HG02981 (cell line): ENCODE results near the gene PRPF6.

ENCODE experiments used
- ATAC-seq: cut with Tn5 transposase; IDR thresholded peaks from one replicate; pipeline ENCODE4 v1.9.1; 2021; ENCODE audit warnings: mild to moderate bottlenecking, moderate library complexity; ENCODE audit not compliant: unreplicated experiment

PRPF6 gene

GRCh38 chr20:63980806-63981728, at the start of gene PRPF6:
PRPF6 (plus strand) TSS chr20:63981132; CDS start chr20:63981246, 114 bp downstream.
- peak; percentile 58 for ATAC-seq

- ATAC-seq, result no peak
Measured at GRCh38 chr20:63931735-63932134, 49.2 kb upstream of the PRPF6 start.

- no peak for ATAC-seq
Measured at GRCh38 chr20:63932606-63933160, 48.2 kb upstream of the PRPF6 start.

- no peak for ATAC-seq
Measured at GRCh38 chr20:63933646-63934045, 47.3 kb upstream of the PRPF6 start.

GRCh38 chr20:63934271-63935068, 46.5 kb upstream of the PRPF6 start:
- no peak for ATAC-seq

- ATAC-seq, result no peak
Measured at GRCh38 chr20:63935447-63935846, 45.5 kb upstream of the PRPF6 start.

DNA sequence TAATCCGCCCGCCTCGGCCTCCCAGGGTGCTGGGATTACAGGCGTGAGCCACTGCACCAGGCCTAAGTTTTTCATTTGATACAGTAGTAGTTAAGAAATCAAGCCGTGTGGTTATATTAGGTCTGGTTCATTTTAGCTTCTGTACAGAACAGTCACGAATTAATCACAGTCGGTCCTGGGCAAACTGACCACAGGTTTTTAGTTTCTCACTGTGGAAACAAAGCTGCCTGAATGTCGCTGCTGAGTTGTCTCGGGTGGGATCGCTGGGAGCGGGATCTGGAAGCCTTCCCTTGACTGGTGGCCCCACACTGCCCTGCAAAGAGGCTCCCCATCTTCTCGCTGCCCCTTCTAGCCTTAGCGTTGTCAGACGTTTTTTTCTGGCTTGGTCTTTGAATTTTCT, 43.3 kb upstream of the PRPF6 start:
- no peak for ATAC-seq

- no peak for ATAC-seq
Measured at GRCh38 chr20:63939061-63939935, 41.6 kb upstream of the PRPF6 start.

GRCh38 chr20:63940071-63940471, 40.9 kb upstream of the PRPF6 start:
- ATAC-seq, result no peak

DNA sequence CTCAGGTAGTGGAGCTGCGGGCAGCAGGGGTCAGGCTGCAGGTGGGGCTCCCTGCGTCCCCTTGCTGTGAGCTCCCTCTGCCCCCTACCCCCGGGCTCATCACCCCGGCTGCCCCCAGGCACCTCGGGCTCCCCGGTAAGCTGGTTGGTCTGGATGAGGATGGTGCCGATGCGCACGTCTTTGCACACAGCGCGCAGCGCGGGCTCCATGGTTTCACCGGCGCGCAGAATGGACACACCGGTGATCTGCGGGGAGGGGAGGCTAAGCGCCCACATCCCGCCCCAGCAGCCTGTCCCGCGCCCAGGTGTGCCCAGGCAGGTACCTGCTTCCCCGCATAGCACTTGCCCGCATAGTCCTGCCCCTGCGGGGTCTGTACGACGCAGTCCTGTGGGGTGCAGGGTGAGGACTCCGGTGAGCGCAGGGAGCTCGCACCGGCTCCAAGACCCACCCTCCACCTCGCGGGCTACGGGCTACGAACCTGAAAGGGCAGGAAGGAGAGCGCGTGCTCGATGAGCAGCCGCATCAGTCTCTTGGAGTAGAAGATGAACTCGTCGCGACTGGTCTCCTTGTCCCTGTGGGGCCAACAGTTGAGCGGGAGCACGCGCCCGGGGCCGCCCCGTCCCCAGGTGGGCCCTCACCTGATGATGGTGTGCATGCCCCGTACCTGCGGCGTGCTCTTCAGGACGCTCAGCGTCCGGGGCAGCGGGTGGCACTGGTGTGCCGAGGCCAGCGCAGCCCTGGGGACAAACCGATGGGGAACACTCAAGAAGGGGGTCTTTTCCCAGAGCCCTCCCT, 40.3 kb upstream of the PRPF6 start:
- no peak for ATAC-seq

- ATAC-seq, result no peak
Measured at GRCh38 chr20:63941282-63942081, 39.5 kb upstream of the PRPF6 start.

DNA sequence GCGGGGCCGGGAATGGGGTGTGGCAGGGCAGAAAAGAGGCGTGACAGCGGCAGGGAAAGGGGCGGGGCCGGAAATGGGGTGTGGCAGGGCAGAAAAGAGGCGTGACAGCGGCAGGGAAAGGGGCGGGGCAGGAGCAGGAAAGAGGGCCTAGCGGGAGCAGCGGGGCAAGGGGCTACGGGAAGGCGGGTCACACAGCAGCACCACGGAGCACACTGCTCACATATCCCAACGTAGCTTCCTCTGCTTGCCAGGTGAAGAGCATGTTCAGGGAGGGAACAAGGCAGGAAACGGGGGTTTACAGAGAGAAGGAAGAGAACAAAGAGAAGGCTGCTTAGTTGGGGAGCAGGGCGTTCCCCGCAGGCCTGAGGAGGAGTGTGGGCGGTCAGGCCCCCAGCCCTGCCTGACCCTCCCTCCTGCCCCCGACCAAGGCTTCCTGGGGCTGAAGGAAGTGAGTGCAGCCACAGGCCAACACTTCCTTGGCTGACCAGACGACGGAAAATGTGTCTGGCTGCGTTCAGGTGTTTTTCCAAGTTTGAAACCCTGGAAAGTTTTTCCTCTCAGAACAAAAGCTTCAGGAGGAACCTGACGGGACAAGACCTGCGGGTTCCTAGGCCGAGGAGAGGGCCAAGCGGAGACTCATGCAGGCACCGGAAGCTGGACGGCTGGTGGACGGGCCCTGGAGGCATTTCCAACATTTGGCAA, 38.5 kb upstream of the PRPF6 start:
- no peak for ATAC-seq

DNA sequence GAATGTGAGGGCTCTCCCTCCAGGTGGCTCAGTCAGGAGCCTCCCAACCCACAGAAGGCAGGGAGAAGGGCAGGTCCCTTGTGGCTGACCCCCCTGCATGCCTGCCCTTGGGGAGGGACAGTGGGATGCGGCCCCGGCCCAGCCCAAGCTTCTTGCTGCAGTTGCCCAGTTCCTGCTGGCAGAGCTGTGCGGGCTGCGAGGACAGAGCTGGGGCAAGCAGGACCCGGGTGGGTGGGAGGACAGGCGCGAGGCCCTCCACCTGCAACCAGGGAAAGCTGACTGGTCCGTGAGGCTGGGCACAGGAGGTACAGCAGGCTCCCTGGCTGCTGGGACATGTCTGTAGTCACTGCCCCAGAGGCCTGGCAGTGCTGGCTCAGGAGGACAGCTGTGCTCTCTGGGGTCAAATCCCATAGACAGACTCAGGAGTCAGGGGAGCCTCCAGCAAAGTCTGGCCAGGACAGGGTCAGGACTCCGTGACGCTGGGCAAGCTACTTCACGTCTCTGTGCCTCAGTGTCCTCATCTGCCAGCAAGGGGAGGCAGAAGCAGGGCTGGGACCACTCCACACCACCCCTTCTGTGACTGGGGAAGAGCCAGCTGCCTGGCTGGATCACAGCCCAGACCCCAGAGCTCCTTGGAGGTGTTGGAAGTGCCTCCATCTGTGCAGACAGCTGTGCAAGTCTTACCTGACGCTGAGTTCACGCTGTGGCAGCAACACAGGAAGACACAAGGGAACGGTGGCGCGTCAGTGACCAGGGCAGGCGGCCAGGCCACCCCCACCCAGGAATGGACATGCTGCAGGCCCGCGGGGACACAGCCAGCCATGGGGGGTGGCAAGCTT, 37.7 kb upstream of the PRPF6 start:
- ATAC-seq, result no peak

DNA sequence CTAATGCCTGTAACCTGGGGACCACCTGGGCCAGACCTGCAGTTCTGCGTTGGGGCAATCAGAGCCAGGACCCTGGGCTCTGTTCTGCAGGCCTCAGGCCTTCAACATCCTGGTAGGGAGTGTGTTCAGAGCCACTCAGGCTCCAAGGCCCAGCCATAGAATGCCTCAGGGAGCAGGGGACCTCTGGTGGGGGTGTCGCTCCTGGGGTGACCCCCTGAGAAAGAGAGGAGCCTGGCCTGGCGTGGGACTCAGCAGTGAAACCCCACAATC, 37.2 kb upstream of the PRPF6 start:
- no peak for ATAC-seq

DNA sequence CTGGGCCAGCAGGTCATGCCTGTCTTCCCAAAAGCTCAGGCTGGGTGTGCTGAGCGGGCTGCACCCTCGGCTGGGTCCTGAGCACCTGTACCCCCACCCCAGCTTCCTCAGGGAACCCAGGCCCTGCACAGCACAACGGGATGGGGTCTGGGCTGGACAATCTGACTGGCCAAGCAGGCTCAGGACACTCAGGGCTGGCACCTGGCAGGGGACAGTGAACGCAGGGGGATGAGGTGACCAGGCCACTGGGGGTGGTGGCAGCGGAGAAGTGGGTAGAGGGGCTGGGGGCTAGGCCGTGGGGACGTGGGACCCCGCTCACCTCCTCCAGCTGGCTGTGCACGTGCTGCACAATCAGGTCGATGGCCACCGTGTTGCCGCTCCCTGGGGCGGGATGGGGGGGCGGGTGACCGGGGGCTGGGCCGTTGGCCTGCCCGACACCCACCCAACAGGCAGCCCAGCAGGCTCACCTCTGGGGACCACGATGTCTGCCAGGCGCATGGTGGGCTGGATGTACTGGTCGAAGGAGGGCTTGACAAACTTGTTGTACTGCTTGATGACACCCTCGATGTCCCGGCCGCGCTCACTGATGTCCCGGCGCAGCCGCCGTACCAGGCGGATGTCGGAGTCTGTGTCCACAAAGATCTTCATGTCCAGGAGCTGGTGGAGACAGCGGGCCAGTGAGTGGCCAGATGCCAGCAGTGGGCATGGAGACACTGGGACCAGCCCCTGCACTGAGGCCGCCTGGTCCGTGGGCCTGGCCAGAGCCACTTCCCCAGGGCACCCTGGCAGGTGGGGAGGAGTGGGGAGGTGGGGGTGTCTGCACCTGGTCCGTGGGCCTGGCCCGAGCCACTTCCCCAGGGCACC, 36.6 kb upstream of the PRPF6 start:
- no peak for ATAC-seq

DNA sequence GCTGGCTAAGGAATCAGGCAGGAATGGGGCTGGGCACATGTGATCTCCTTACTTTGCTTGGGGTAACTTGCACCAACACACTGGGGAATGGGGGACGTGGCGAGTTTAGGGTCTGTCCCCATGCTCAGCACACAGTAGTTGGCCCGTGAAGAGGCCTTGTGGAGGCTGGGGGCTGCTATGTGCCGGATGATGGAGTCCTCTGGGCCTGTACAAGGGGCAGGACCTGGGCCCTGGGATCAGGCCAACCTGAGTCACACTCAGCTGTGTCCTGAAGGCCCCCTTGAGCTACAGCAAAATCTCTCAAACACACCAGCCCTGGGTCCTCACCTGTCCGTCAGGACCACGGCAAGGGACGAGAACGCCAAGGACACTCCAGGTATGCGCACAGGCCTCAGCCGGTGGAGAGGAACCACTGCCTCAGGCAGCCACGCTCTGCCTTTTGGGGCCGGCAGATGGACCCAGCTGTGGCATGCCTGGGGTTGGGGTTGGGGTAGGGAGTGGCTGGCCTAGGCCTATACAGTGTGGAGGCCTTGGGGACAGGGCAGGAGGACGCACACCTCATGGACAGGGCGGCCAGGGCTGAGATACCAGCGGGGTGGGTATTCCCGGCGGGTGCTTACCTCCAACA, 35.8 kb upstream of the PRPF6 start:
- no peak for ATAC-seq
